ENCODE results near the gene FAM83G.

The FAM83G gene

GRCh38 chr17:19010729-19011505, 6.4 kb upstream of the FAM83G start:
- no peak for DNase-seq (ENCODE audit: low read depth in 4 of 4, low spot score in 1 of 4)

DNA sequence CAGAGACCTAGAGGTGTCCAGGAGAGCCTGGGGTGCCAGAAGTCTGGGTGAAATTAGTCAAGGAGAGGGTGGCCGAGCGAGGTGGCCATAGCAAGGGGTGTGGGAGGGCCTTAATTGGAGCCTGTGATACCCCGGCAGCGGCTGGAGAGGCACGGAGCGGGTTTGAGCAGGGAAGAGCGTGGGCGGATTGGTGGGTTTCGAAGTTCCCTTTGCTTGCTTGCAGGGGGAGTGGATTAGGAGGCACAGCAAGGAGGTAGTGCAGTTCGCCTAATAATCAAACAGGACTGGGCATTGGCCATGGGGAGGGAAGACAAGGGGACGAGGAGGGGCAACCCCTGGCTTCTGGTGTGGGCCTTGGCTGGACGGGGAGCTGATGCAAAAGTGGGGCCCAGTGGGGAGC, 5.4 kb upstream of the FAM83G start:
- no peak for DNase-seq (ENCODE audit: low read depth in 4 of 4, low spot score in 1 of 4)

DNA sequence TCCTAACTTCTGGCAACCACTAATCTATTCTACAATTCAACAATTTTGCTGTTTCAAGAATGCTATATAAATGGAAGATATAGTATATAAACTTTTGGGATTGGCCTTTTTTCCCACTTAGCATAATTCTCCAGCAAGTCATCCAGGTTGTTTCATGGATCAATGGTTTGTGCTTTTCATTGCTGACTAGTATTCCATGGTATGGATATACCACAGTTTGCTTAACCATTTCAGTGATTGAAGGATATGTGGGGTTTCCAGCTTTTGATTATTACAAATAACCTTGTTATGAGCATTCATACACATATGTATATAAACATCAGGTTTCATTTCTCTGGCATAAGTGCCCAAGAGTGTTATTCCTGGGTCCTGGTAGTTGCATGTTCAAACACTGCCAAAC, 2.1 kb upstream of the FAM83G start:
- DNase-seq (ENCODE audit: low read depth in 4 of 4, low spot score in 1 of 4), result no peak

DNA sequence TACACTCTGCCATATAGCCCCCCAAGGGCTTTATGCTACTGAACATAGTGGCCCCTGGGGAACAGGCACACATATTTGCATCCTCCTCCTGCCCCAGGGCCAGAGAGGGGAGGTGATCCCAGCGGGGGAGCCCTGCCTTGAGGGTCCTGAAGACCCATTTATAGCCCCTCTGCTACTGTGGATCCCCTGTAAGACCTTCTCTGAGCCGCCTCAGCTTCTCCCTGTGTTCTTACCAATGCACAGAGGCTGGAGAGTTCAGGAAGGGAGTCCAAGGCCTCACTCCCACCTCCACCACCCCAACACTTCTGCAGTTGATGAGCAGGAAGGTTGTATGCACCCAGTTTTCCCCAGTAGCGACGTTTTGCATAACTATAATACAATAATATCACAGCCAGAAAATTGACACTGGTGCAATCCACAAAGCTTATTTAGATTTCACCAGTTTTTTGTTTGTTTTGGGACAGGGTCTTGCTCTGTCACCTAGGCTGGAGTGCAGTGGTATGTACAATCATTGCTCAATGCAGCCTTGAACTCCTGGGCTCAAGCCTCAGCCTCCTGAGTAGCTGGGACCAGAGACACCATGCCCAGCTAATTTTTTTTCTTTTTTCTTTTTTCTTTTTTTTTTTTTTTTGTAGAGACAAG, 1.3 kb upstream of the FAM83G start:
- DNase-seq (ENCODE audit: low read depth in 4 of 4, low spot score in 1 of 4), result no peak

- no peak for DNase-seq (ENCODE audit: low read depth in 4 of 4, low spot score in 1 of 4)
Measured at GRCh38 chr17:19005137-19005773, 691 bp upstream of the FAM83G start.

DNA sequence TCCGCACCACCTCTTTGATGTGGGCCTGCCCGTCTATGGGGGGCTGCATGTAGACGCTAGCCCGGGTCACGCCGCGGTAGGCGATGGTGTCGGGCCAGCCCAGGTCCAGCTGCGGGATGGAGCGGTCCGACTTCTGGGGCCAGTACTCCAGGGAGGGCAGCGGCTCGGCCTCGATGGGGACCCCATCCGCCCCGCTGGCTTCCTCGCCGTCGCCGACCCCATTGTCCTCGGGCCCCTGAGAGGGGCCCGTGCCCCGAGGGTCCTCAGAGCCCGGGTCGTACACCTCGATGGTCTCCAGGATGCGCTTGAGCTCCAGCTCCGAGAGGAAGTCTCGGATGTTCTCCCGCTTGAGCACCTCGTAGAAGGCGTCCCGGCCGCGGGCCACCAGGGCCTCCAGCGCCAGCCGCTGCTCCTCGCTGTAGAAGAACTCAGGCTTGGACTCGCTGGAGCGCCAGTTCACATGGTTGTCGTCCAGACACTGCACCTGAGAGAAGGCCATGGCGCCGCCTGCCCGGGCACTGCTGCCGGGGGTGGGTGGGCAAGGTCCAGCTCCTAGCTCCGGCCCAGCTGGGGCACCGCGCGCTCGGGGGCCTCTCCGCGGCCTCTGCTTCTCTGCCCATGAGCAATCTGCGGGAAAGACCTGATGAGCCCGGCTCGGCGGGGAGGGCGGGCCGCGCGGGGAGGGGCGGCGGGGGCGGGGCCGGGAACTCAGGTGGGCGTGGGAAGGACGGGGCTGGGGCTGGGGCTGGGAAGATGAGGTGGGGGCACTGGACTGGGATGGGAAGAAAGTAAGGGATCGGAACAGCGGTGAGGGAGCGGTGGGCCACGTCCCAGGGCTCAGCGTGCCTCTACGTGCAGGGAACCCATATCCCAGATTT, 782 bp downstream of the FAM83G start:
- peak; percentile 27 to 49 (median 32) for DNase-seq (ENCODE audit: low read depth in 4 of 4, low spot score in 1 of 4)

DNA sequence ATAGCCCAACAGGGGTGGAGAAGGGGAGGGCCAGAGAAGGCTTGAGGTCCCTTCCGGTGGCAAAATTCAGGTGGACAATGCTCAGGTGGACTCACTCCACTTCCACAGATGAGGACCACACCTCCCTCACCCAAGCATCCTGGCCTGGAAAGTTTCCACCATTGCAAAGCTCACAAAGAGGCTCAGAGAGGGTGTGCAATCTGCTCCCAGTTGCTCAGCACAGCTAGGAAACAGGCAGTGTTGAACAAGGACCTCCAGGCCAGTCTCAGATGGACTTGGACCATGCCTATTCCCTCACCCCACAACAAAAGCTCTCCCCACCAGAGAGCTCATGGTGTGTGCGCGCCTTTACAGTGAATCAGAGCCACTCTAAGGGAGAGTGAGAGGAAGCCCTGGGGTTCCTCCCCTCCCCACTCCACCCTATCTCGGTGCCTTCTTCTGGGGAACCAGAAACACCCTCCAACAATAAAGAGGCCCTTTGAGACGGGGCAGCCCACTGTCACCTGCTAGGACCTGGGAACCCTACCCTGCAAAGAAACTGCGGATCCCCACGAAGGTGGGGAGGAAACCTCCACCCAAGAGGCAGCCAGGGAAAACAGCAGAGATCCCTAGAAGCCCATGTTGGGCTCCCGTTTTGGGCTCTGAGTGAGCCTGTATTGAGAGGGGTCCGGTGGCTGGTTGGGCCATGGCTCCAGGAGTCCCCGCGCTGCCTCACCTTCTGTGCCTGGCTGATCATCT, 1.6 kb downstream of the FAM83G start:
- DNase-seq (ENCODE audit: low read depth in 4 of 4, low spot score in 1 of 4), result no peak

GRCh38 chr17:19001907-19002590, 2.5 kb downstream of the FAM83G start:
- DNase-seq (ENCODE audit: low read depth in 4 of 4, low spot score in 1 of 4), result no peak

GRCh38 chr17:19000531-19001325, 3.8 kb downstream of the FAM83G start:
- DNase-seq (ENCODE audit: low read depth in 4 of 4, low spot score in 1 of 4), result no peak

GRCh38 chr17:18999911-19000310, 4.7 kb downstream of the FAM83G start:
- DNase-seq (ENCODE audit: low read depth in 4 of 4, low spot score in 1 of 4), result no peak

- no peak for DNase-seq (ENCODE audit: low read depth in 4 of 4, low spot score in 1 of 4)
Measured at GRCh38 chr17:18999394-18999793, 5.2 kb downstream of the FAM83G start.

GRCh38 chr17:18997650-18998196, 6.8 kb downstream of the FAM83G start:
- no peak for DNase-seq (ENCODE audit: low read depth in 4 of 4, low spot score in 1 of 4)

DNA sequence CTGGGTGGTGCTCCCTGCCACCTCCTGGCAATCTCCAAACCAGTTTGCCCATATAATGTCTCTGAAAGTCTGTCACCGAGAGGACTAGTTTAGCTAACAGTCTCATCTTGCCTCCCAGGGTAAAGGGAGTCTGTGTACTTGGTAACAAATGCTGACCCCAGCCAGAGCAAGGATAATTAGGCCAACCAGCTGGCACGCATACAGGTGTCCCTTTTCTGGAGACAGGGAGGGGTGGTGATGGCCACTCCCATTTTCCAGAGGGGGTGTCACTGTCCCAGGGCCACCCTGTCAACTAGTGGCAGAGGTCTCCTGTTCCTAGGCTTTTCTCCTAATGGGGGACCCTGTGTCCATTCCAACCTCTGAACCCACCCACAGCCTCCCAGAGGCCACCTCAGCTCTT, 8.1 kb downstream of the FAM83G start:
- no peak for DNase-seq (ENCODE audit: low read depth in 4 of 4, low spot score in 1 of 4)

GRCh38 chr17:18995220-18995619, 9.3 kb downstream of the FAM83G start:
- no peak for DNase-seq (ENCODE audit: low read depth in 4 of 4, low spot score in 1 of 4)

- no peak for DNase-seq (ENCODE audit: low read depth in 4 of 4, low spot score in 1 of 4)
Measured at GRCh38 chr17:18994631-18995030, 9.9 kb downstream of the FAM83G start.

DNA sequence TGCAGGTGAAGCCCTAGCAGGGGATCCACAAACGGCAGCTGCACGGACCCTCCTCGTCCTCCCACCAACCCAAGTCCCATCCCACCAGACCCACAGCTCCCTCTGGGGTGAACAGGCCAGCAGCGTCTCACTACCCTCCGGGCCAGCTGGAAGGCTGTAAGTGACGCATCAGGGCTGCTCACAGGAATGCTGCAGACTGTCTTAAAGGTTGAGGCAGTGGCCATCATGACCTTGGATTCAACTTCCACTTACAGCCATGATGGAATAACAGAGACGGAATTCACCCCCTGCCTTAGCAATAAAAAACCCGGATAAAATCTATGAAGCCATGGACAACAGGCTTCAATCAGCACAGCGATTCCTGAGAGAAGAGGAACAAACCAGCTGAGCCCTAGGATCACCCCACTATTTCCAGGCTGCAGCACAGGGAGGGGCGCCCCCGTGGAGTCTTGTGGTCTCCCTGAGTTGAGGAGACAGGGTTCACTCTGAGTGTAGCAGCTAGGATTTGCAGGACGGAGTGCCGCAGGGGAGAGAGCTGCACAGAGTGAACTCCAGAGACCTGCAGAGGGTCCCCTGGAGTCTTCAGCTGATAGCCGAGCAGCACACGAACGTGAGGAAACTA, 10.5 kb downstream of the FAM83G start:
- no peak for DNase-seq (ENCODE audit: low read depth in 4 of 4, low spot score in 1 of 4)

DNA sequence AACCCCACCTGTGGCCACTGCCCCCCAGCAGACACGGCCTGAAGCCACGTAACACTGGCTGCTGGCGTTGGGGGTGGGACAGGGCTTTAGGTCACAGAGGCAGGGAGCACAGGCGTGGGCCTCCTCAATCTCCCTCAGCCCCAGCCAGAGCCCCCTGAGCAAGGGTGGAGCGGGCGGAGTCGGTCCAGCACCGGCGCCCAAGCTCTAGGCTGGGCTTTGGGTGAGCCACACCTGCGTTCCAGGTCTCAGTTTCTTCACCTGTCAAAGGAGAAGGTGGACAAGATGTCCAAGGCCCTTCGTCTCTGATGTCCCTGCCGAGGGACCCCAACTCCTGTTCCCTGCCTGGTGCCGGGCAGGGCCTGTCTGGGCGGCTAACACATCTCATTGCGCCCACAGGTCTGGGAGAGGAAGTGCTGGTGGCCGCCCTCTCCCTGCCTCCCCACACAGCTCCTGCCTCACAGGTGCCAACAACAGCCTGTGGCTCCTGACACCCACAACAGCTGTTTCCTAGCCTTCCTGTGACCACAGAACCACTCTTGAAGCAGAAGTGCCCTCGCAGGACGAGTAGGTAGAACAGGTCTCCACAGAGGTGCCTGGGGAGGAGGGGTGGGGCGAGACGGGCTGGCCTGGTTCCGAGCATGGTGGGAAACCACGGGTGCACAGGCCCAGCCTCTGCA, 12.0 kb downstream of the FAM83G start:
- no peak for DNase-seq (ENCODE audit: low read depth in 4 of 4, low spot score in 1 of 4)

All from stimulated activated CD4-positive, alpha-beta T cell treated with anti-CD3 and anti-CD28 coated beads, Interleukin-1b, Interleukin-23, amount 100 ng/mL, for 24 hours (primary cell).